ENCODE results near the gene MAGEB2.
"Not testable (repeated sequence)": the region's sequence is repeated elsewhere in the genome, so short reads cannot be mapped to it uniquely, and the experiment has no call there.

The MAGEB2 gene

GRCh38 chrX:30215357-30215843, at the start of gene MAGEB2:
TSS of gene MAGEB2 (plus strand) at chrX:30215563. CDS start at chrX:30218581, 3,018 bp downstream.
- no peak for DNase-seq

- DNase-seq, result no peak
These were observed 44.5 kb upstream of the MAGEB2 start for GRCh38 chrX:30170900-30171299.

GRCh38 chrX:30181353-30181752, 34.0 kb upstream of the MAGEB2 start:
- no peak for DNase-seq

- DNase-seq, result no peak
These were observed 31.8 kb upstream of the MAGEB2 start for GRCh38 chrX:30183554-30183953.

GRCh38 chrX:30190426-30190825, 24.9 kb upstream of the MAGEB2 start:
- DNase-seq, result no peak

GRCh38 chrX:30193910-30194309, 21.5 kb upstream of the MAGEB2 start:
- DNase-seq, result not testable (repeated sequence)

- DNase-seq, result no peak
These were observed 19.0 kb upstream of the MAGEB2 start for GRCh38 chrX:30196322-30196721.

GRCh38 chrX:30212172-30212571, 3.2 kb upstream of the MAGEB2 start:
- no peak for DNase-seq

GRCh38 chrX:30217465-30217864, 2.1 kb downstream of the MAGEB2 start:
- DNase-seq, result no peak

- no peak for DNase-seq
These were observed 4.0 kb downstream of the MAGEB2 start for GRCh38 chrX:30219372-30219771.

GRCh38 chrX:30220661-30221060, 5.3 kb downstream of the MAGEB2 start:
- no peak for DNase-seq

- no peak for DNase-seq
These were observed 9.2 kb downstream of the MAGEB2 start for GRCh38 chrX:30224536-30224935.

- DNase-seq, result no peak
These were observed 13.2 kb downstream of the MAGEB2 start for GRCh38 chrX:30228526-30228925.

- DNase-seq, result no peak
These were observed 15.0 kb downstream of the MAGEB2 start, which contains the start of gene MAGEB3 for GRCh38 chrX:30230395-30230794. TSS of gene MAGEB3 (plus strand) at chrX:30230657. CDS start at chrX:30235925, 5,268 bp downstream.

GRCh38 chrX:30241724-30242415, 26.5 kb downstream of the MAGEB2 start, which contains the start of gene MAGEB4:
TSS of gene MAGEB4 (plus strand) at chrX:30242000. CDS start at chrX:30242136, 136 bp downstream.
- no peak for DNase-seq

GRCh38 chrX:30246769-30247489, 31.6 kb downstream of the MAGEB2 start, which contains the start of gene MAGEB1:
TSS of gene MAGEB1 (plus strand) at chrX:30247146. CDS start at chrX:30250494, 3,348 bp downstream.
- no peak for DNase-seq

GRCh38 chrX:30248854-30249253, 33.5 kb downstream of the MAGEB2 start:
- DNase-seq, result no peak

- no peak for DNase-seq
These were observed 37.9 kb downstream of the MAGEB2 start for GRCh38 chrX:30253257-30253656.

- no peak for DNase-seq
These were observed 44.6 kb downstream of the MAGEB2 start for GRCh38 chrX:30259927-30260326.

GRCh38 chrX:30261012-30261411, 45.6 kb downstream of the MAGEB2 start:
- DNase-seq, result no peak

GRCh38 chrX:30262763-30263162, 47.4 kb downstream of the MAGEB2 start:
- no peak for DNase-seq
